NCI-H2196 (cell line): ENCODE results near the gene ZNF217.
"Not testable (repeated sequence)": the region's sequence is repeated elsewhere in the genome, so short reads cannot be mapped to it uniquely, and the experiment has no call there.

Source experiments
- DNase-seq: peaks from one replicate; lab custom pipeline; 2025; ENCODE audit not compliant: unreplicated experiment; lab: John Stamatoyannopoulos, UW

ZNF217 gene

GRCh38 chr20:53569606-53570307 is 23.9 kb downstream of the ZNF217 start:
- DNase-seq = no peak

GRCh38 chr20:53569005-53569404 is 24.6 kb downstream of the ZNF217 start:
- no peak for DNase-seq

- DNase-seq = no peak
Observed at GRCh38 chr20:53568351-53568750, 25.3 kb downstream of the ZNF217 start.

DNA sequence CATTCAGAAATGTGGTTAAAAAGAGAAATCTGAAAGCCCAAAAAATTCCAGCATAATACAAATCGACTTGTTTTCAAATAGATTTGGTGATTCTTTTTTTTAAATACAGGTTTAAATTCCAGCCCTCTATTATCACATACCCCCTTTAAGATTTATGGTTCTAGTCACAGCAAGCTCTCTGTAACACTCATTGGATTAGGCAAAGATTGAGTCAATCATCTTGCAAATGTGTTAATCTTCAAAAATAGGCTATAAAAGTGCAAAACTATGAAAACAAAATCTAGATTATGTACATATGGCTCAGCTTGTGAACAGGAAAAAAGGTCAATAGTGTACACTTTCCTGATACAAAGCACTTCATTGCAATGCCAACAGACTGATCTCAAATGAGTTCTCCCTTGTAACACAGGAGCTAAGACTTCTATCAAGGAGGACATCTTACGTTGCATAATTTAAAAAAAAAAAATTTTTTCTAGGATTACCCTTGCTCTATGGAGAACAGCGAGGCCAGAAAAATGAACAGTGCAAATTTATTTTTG is 26.2 kb downstream of the ZNF217 start:
- no peak for DNase-seq

DNA sequence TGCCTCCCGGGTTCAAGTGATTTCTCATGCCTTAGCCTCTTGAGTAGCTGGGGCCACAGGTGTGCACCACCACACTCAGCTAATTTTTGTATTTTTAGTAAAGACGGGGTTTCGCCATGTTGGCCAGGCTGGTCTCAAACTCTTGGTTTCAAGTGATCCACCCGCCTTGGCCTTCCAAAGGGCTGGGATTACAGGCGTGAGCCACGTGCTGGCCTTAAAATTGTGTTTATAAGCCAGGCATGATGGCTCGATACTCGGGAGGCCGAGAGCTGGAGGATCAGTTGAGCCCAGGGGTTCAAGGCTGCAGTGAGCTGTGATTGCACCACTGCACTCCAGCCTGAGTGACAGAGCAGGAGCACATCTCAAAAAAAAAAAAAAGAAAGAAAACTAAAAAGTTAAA is 27.0 kb downstream of the ZNF217 start:
- not testable (repeated sequence) for DNase-seq

DNA sequence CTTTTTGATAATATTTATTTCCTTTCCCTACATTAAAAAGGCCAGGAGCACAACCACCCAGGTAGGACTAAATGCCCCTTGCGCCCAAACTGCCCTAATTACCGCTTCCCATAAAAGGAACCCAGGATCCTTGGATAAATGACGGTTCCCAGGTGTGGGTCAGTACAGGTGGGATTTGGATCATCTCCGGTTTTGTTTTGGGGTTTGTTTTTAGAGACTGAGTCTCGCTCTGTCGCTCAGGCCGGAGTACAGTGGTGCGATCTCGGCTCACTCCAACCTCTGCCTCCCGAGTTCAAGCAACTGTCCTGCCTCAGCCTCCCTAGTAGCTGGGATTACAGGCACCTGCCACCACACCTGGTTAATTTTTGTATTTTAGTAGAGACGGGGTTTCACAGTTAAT is 28.4 kb downstream of the ZNF217 start:
- no peak for DNase-seq

- not testable (repeated sequence) for DNase-seq
Observed at GRCh38 chr20:53562104-53562764, 31.4 kb downstream of the ZNF217 start.

- no peak for DNase-seq
Observed at GRCh38 chr20:53561505-53561904, 32.1 kb downstream of the ZNF217 start.

GRCh38 chr20:53559816-53560215 is 33.8 kb downstream of the ZNF217 start:
- DNase-seq = no peak

GRCh38 chr20:53557130-53557529 is 36.5 kb downstream of the ZNF217 start:
- DNase-seq = no peak

GRCh38 chr20:53556267-53556897 is 37.3 kb downstream of the ZNF217 start:
- no peak for DNase-seq

DNA sequence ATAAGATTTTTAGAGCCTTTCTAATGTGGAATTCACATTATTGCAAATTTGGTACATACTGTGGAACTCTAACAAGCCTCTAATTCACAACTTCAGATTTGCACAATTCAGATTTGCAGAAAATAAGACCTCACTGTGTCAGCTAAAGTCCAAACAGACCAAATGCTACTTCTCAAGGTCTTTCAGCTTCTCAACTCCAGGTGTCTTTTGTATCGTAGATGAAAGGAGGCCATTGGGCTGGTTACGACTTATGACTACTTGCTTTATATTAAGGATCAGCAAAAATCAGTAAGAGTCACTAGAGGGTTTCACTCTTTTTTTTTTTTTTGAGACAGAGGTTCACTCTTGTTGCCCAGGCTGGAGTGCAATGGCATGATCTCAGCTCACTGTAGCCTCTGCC is 37.8 kb downstream of the ZNF217 start:
- DNase-seq = no peak

DNA sequence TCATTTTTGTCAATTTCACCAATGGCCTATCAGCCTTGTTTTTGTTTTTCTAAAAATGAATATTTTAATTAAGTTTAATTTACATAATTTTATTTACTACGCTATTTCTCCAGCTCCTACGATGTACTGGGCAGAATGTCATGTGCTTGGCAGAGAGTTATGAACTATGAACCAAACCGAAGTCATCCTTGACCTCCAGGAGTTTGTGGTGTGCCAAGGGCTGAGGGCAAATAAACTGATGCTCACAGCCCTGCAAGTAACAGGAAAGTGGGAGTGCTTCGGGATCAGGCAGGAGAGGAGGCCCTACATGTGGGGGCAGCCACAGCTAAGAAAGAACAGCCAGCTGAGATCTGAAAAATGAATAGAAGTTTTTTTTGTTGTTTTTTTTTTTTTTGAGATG is 38.6 kb downstream of the ZNF217 start:
- no peak for DNase-seq

- not testable (repeated sequence) for DNase-seq
Observed at GRCh38 chr20:53552572-53552893, 41.1 kb downstream of the ZNF217 start.

DNA sequence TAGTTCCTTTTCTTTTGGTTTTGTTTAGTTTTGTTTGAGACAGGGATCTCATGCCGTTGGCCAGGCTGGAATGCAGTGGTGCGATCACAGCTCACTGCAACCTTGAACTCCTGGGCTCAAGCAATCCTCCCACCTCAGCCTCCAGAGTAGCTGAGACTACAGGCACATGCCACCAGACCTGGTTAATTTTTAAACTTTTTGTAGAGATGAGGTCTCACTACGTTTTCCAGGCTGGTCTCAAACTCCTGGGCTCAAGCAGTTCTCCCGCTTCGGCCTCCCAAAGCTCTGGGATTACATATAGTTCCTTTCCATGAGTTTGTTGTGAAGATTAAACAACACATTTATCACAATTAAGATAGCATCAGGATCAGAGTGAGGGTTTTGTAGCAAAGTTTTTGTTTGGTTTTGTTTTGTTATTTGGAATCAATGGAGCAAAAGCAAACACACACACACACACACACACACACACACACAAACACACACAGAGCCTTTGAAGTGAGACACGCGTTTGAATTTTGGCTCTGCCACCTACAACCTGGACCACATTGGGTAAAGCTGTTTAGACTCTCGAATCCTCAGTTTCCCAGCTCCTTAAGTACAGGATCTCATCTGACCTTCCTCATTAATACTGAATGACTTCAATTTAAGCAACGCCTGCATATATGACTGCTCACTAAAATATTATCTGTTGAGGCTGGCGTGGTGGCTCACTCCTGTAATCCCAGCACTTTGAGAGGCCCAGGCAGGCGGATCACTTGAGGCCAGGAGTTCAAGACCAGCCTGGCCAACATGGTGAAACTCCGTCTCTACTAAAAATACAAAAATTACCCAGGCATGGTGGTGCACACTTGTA is 41.7 kb downstream of the ZNF217 start:
- DNase-seq = not testable (repeated sequence)

DNA sequence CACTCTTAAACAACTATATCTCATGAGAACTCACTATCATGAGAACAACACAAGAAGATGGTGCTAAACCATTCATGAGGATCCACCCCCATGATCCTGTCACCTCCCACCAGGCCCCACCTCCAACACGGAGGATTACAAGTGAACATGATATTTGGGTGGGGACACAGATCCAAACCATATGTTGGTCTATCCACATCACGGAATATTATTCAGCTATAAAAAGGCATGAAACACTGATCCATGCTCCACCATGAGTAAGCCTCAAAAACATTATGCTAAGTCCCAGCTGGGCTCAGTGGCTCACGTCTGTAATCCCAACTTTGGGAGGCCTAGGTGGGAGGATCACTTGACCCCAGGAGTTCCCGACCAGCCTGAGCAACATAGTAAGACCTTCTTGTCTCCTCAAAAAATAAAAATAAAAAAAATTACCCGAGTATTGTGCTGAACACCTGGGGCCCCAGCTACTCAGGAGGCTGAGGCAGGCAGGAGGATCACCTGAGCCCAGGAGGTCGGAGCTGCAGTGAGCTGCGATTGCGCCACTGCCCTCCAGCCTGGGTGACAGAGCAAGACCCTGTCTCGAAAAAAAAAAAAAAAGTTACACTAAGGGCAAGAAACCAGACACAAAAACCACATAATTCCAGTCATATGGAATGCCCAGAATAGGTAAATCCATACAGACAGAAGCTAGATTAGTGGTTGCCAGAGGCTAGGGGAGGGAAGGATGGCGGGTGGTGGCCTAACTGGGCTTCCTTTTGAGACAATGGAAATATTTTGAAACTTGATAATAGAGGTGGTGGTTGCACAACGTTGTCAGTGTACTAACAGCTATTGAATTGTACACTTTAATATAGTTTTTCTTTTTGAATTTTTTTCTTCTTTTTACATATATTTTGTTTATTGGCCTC is 43.1 kb downstream of the ZNF217 start:
- no peak for DNase-seq

- peak; percentile 80 for DNase-seq
Observed at GRCh38 chr20:53547664-53548239, 45.9 kb downstream of the ZNF217 start.

GRCh38 chr20:53539516-53539915 is 54.1 kb downstream of the ZNF217 start:
- no peak for DNase-seq

DNA sequence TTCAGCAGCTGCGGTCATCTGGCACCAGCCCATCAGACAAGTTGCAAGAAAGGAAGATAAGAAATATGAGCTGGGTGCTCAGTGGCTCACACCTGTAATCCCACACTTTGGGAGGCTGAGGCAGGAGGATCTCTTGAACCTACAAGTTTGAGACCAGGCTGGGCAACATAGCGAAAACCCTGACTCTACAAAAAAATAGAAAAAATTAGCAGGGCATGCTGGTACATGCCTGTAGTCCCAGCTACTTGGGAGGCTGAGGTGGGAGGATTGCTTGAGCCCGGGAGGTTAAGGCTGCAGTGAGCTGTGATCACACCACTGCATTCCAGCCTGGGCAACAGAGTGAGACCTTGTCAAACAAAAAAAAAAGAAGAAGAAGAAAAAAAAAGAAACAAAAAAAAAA is 57.3 kb downstream of the ZNF217 start:
- not testable (repeated sequence) for DNase-seq

DNA sequence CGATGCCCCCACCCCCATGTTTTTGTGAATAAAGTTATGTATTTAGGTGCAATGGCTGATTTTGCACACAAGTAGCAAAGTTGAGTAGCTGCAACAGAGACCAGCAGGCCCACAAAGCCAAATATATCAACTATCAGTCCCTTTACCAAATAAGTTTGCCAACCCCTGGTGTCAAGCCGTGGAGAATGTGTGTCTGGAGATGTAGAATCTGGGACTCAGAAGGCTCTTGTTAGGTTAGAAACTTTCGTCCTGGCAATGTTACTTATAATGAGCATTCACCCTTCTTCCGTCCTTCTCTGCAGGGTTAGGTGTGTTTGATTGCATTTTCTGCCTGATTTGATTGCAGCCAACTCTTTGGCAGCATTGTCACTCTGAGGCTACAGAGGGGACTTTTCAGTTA is 57.8 kb downstream of the ZNF217 start:
- DNase-seq = no peak
